GM19324 (cell line): ENCODE measurements around the gene FAM171A2.

ENCODE experiments used
- ATAC-seq: cut with Tn5 transposase; IDR thresholded peaks from one replicate; pipeline ENCODE4 v1.9.1; 2021; ENCODE audit warnings: mild to moderate bottlenecking, moderate library complexity; ENCODE audit not compliant: unreplicated experiment, low FRiP score

Gene FAM171A2

GRCh38 chr17:44362459-44362948, 1.1 kb downstream of the FAM171A2 start:
- no peak for ATAC-seq

GRCh38 chr17:44361292-44362260, 2.1 kb downstream of the FAM171A2 start:
- ATAC-seq = no peak

- ATAC-seq = no peak
Measured at GRCh38 chr17:44360826-44361225, 2.8 kb downstream of the FAM171A2 start.

- no peak for ATAC-seq
Measured at GRCh38 chr17:44360144-44360533, 3.5 kb downstream of the FAM171A2 start.

GRCh38 chr17:44359458-44360143, 4.1 kb downstream of the FAM171A2 start:
- no peak for ATAC-seq

- no peak for ATAC-seq
Measured at GRCh38 chr17:44359006-44359405, 4.6 kb downstream of the FAM171A2 start.

GRCh38 chr17:44358066-44358465, 5.6 kb downstream of the FAM171A2 start:
- no peak for ATAC-seq

- ATAC-seq = no peak
Measured at GRCh38 chr17:44356241-44356640, 7.4 kb downstream of the FAM171A2 start.

GRCh38 chr17:44355642-44356099, 8.0 kb downstream of the FAM171A2 start:
- no peak for ATAC-seq

GRCh38 chr17:44354582-44355561, 8.8 kb downstream of the FAM171A2 start:
- no peak for ATAC-seq

- no peak for ATAC-seq
Measured at GRCh38 chr17:44353672-44354331, 9.9 kb downstream of the FAM171A2 start.

- no peak for ATAC-seq
Measured at GRCh38 chr17:44352828-44353671, 10.6 kb downstream of the FAM171A2 start.

- no peak for ATAC-seq
Measured at GRCh38 chr17:44351961-44352827, 11.5 kb downstream of the FAM171A2 start.

- no peak for ATAC-seq
Measured at GRCh38 chr17:44351464-44351863, 12.2 kb downstream of the FAM171A2 start.

GRCh38 chr17:44350733-44351226, 12.9 kb downstream of the FAM171A2 start:
- no peak for ATAC-seq

GRCh38 chr17:44349553-44350070, 14.0 kb downstream of the FAM171A2 start:
- no peak for ATAC-seq

- no peak for ATAC-seq
Measured at GRCh38 chr17:44348988-44349364, 14.7 kb downstream of the FAM171A2 start.
